ENCODE measurements around the gene WNT7A.
"Not testable (repeated sequence)": the region's sequence is repeated elsewhere in the genome, so short reads cannot be mapped to it uniquely, and the experiment has no call there.

Gene WNT7A

DNA sequence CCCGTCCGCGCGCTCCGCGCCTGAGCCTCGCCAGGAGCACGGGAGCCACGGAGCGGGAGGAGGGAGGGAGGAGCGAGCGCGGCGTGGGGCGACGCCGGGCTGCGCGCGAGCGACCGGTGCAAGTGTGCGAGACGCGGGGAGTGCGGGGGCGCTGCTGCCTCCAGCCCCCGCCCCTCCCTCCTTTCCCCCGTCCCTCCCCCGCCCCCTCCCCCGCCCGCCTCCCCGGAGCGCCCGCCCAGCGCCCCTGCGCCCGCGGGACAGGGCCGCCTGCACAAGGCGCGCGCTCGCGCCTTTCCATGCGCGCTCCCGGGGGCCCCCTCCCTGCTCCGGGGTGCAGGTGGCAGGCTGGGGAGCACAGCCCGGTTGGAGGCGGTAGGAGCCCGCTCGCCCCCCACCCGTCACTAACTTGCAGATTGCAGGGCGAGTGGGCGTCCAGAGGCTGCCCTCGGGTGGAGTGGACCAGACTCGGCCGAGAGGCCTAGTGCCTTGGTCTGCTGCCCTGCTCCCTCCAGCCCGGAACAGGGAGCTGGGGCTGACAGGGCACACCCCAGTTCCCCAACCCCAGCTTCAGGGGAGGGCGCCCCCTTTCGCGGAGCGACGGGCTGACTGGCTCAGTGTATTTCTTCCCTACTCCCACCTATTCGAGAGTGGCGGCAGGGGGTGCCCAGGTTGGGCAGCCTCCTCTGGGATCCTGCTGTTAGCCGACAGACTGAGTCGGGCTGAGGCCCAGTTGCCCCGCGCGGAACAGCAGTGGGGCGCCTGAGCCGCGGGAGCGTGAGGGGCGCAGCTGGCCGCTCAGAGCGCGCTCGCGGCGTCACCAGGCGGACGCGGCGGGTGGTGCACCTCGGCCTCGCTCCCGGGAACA lies at the start of gene WNT7A:
WNT7A (minus strand) TSS at position 126 of the 865 bp plus-strand sequence. CDS start 255 bp downstream, outside the sequence.
- DNase-seq (ENCODE audit: low read depth), result no peak

GRCh38 chr3:13928741-13929140 lies 48.9 kb upstream of the WNT7A start:
- not testable (repeated sequence) for DNase-seq (ENCODE audit: low read depth)

- no peak for DNase-seq (ENCODE audit: low read depth)
These were observed 47.4 kb upstream of the WNT7A start for GRCh38 chr3:13927295-13927694.

- DNase-seq (ENCODE audit: low read depth), result no peak
These were observed 36.5 kb upstream of the WNT7A start for GRCh38 chr3:13916375-13916774.

DNA sequence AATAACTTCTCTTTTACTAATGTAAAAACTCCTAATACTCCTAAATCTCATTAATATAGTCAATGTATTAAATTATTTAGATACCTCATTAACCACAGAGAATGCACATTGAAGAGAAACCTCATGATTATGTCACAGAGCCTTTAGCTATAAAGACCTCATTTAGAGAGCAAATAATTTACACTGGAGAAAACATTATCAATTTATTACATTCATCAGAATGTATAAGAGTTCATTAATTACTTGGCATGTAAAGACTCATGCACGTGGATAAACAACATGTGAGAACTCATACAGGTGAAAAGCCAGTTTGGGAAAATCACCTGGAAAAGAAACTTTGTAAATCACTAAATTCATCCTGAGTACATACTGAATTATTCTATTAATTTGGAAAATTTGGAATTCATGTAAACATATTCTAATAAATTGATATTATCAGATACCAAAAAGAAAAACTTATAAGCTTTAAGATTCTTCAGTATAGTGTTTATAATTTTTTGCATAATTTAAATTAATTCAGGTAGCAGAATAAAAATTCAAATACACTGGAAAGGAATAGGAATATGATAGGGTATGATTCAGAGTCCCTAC lies 22.9 kb upstream of the WNT7A start:
- DNase-seq (ENCODE audit: low read depth), result no peak

- DNase-seq (ENCODE audit: low read depth), result no peak
These were observed 22.2 kb upstream of the WNT7A start for GRCh38 chr3:13901935-13902584.

- no peak for DNase-seq (ENCODE audit: low read depth)
These were observed 18.5 kb upstream of the WNT7A start for GRCh38 chr3:13898346-13898745.

DNA sequence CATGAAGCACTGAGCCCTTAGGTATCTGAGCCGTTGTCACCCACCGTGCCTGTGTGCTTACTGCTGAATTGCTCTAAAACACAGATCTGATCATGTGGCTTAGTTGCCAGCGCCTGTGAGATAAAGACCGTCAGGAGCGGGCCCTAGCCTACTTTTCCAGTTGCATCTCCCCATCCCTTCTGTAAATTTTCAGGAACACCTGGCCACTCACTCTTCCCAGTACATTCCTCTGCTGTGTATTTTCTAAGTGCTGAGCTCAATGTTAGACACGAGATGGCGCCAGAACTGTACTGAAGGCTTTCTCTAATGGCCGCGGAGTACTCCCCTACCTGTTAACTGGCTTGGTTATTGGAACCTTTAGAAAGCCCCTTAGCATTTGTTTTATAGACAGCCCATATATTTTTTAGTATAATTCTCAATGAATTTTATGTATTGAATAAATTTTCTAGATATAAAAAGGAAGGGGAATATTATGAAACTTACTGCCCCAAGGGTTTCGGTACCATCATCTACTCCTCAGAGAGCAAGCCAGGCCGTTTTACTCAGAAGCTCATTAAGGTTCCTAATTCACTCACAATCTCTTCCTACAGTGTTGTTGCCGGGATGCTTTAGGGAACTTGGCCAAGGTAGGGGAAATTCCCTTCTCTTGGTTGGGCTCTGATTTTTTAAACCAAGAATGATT lies 16.7 kb upstream of the WNT7A start:
- peak; percentile 21 for DNase-seq (ENCODE audit: low read depth)

- DNase-seq (ENCODE audit: low read depth), result peak; percentile 75
These were observed 15.6 kb upstream of the WNT7A start for GRCh38 chr3:13895155-13896105.

GRCh38 chr3:13894807-13895154 lies 14.9 kb upstream of the WNT7A start:
- no peak for DNase-seq (ENCODE audit: low read depth)

DNA sequence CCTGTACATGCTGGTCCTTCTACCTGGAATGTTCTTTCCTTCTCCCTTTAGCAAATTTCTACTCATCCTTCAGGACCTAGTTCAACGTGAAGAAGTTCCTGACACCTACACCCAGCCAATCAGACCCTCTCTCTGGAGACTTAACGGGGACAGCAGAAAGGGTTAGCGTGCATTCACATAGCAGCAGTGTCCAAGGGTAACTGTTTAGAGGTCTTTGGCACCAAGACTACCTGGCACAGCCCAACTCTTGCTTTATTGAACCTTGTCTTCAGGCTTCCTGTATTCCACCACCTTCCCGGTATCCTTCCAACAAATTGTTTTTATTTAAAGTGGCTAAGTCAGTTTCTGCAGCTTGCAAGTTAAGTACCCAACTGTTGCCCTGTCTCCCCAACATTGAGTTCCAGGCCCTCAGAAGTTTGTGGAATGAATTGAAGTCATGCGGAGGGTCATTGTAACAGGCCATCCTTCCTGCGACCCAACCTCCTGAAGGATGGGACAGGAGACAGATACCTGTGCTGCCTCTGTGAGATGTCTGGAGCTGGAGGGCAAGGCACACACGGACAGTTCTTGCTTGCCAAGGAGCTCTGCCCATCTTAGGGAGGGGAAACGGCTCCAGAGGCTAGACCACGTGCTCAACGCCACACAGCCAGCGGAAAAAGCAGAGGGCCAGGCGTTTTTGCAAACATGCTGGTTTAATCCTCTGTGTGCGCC lies 14.4 kb upstream of the WNT7A start:
- DNase-seq (ENCODE audit: low read depth), result no peak

DNA sequence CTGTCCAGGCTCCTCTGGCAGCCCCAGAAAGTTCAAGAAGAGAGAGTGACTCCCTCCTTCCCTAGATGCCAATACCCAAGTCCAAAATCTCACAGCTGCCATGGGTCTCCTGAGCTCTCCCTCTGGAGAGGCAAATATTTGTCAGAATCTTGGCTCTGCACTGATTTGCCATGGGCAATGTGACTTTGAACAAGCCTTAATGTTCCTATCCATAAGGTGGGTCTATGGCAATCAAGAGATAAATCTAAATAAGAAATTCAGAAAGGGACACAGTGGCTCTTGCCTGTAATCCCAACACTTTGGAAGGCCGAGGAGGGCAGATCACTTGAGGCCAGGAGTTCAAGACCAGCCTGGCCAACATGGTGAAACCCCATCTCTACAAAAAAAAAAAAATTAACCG lies 12.4 kb upstream of the WNT7A start:
- no peak for DNase-seq (ENCODE audit: low read depth)

DNA sequence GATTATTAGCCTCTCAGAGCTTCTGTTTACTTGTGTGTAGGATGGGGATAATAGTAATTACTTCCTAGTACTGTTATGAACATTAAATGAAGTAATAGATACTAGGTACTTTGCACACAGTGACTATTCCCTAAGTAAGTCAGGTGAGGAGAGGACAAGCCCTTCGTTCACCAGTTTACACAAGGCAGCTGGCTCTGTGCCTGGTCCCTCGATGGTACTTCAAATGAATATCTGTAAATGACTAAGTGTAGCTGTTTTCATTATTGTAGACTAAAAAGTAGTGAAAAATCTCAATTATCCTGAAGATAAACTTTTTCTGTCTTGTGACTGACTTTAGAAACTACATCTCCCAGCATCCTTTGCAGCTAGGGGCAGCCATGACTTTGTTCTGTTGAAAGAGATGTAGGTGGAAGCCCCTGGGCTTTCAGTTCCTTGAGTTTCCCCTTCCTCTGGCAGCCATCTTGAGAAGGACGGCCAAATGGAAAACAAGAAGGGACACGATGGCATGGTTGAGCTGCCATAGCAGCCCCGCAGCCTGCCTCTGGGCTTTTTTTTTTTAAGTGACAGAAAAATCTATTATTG lies 11.7 kb upstream of the WNT7A start:
- no peak for DNase-seq (ENCODE audit: low read depth)

- no peak for DNase-seq (ENCODE audit: low read depth)
These were observed 11.1 kb upstream of the WNT7A start for GRCh38 chr3:13891017-13891392.

GRCh38 chr3:13890377-13891016 lies 10.6 kb upstream of the WNT7A start:
- DNase-seq (ENCODE audit: low read depth), result no peak

GRCh38 chr3:13888576-13888975 lies 8.7 kb upstream of the WNT7A start:
- DNase-seq (ENCODE audit: low read depth), result no peak

DNA sequence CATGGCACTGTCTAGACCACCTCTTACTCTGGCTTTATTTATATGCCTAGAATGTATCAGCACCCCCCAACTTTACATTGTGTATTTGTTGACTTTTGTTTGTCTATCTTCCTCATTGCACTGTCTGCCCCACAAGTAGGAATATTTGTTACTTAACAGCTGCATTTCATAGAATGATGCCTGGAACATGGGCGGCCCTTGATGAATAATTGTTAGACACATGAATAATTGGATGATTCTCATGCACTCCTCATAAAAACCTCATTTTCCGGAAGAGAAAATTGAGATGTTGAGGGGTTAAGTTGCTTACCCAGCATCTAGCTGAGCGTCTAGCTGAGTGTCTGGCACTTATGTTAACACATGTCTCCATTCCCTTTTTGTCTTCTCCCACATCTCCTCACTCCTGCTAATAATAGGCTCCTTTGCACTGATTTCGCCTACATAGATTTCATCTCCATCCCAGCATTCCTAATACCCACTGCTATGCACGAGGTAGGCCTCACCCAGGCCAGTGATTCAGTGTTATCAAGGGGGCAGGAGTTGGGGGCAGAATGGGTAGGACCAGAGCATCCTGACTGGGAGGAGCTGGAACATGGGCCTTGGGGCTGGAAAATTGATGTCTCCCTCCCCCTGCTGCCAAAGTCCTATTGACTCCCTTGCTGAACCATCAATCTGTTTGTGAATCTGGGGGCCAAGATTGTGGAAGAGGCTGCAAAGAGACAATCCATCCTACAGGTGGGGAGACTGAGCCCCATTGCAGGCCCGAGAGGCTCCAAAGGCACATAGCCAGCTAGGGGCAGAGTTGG lies 7.8 kb upstream of the WNT7A start:
- DNase-seq (ENCODE audit: low read depth), result no peak

- DNase-seq (ENCODE audit: low read depth), result no peak
These were observed 6.8 kb upstream of the WNT7A start for GRCh38 chr3:13886593-13887129.

GRCh38 chr3:13885704-13886010 lies 5.8 kb upstream of the WNT7A start:
- no peak for DNase-seq (ENCODE audit: low read depth)
